HepG2 (cell line): ENCODE measurements around the gene TTC23L. TPM values are rescaled to one million over a fixed set of nuclear protein-coding genes. Genes with fewer than 3 reads are reported as not detected.
A peak's percentile ranks its signal among the peaks of the same experiment; 100 is the strongest.

Experiments used
- BCL6 ChIP-seq: IDR thresholded peaks from 2 replicates; pipeline ENCODE4 v1.6.1; 2016; ENCODE audit warnings: missing genetic modification reagents, missing compliant biosample characterization
- BRD4 ChIP-seq: sonication (generic); formaldehyde crosslinking; IDR thresholded peaks from 2 replicates; pipeline ENCODE4 v1.4.0; 2020; ENCODE audit warnings: missing genetic modification reagents
- FOXA1 ChIP-seq, 2 experiments: fragments of 450-650 bp in 1 of 2; sonication (generic) in 1 of 2; formaldehyde crosslinking in 1 of 2; IDR thresholded peaks; 2 replicates each; pipeline versions ENCODE4 v1.4.0 to v1.6.1; 2016 to 2020; ENCODE audit warnings: missing genetic modification reagents in 1 of 2
- KLF15 ChIP-seq: sonication (generic); formaldehyde crosslinking; IDR thresholded peaks from 2 replicates; pipeline ENCODE4 v1.8.1; 2023; ENCODE audit warnings: borderline replicate concordance, mild to moderate bottlenecking, inconsistent platforms, missing genetic modification reagents, mixed read lengths
- PRPF4 ChIP-seq: fragments of 200-400 bp; formaldehyde crosslinking; IDR thresholded peaks from 2 replicates; pipeline ENCODE4 v1.6.1; 2016; ENCODE audit warnings: low read length, low read depth; ENCODE audit not compliant: poor library complexity, severe bottlenecking
- SMAD9 ChIP-seq: sonication (generic); formaldehyde crosslinking; IDR thresholded peaks from 2 replicates; pipeline ENCODE4 v1.5.1; 2020; ENCODE audit warnings: mild to moderate bottlenecking, missing genetic modification reagents
- SP5 ChIP-seq: IDR thresholded peaks from 2 replicates; pipeline ENCODE4 v1.6.1; 2016; ENCODE audit warnings: low read depth, borderline replicate concordance
- SSRP1 ChIP-seq: IDR thresholded peaks from 2 replicates; pipeline ENCODE4 v1.6.1; 2016; ENCODE audit warnings: control low read depth
- SUZ12 ChIP-seq: fragments of 150-350 bp; IDR thresholded peaks from 2 replicates; pipeline ENCODE4 v1.6.1; 2014; ENCODE audit warnings: low read depth, low read length
- ZBTB1 ChIP-seq: sonication (generic); formaldehyde crosslinking; IDR thresholded peaks from 2 replicates; pipeline ENCODE4 v1.4.0; 2020; ENCODE audit warnings: missing genetic modification reagents, borderline replicate concordance
- ZKSCAN5 ChIP-seq: sonication (generic); formaldehyde crosslinking; IDR thresholded peaks from 2 replicates; pipeline ENCODE4 v1.5.1; 2020; ENCODE audit warnings: mild to moderate bottlenecking, missing genetic modification reagents
- ZNF124 ChIP-seq: sonication (generic); formaldehyde crosslinking; IDR thresholded peaks from 2 replicates; pipeline ENCODE4 v1.4.0; 2020; ENCODE audit warnings: missing genetic modification reagents
- ZNF143 ChIP-seq: sonication (generic); formaldehyde crosslinking; IDR thresholded peaks from 2 replicates; pipeline ENCODE4 v1.4.0; 2020; ENCODE audit warnings: missing genetic modification reagents
- ZNF282 ChIP-seq: fragments of 450-650 bp; IDR thresholded peaks from 2 replicates; pipeline ENCODE4 v1.6.1; 2018; ENCODE audit not compliant: partially characterized antibody
- ZNF430 ChIP-seq: sonication (generic); formaldehyde crosslinking; IDR thresholded peaks from 2 replicates; pipeline ENCODE4 v1.9.0; 2021; ENCODE audit warnings: mild to moderate bottlenecking, missing genetic modification reagents
- ZNF460 ChIP-seq: sonication (generic); formaldehyde crosslinking; IDR thresholded peaks from 2 replicates; pipeline ENCODE4 v1.5.1; 2020; ENCODE audit warnings: missing genetic modification reagents, mild to moderate bottlenecking, borderline replicate concordance
- ZNF564 ChIP-seq: sonication (generic); formaldehyde crosslinking; IDR thresholded peaks from 2 replicates; pipeline ENCODE4 v1.8.1; 2023; ENCODE audit warnings: mild to moderate bottlenecking, missing genetic modification reagents
- ZNF644 ChIP-seq: IDR thresholded peaks from 2 replicates; pipeline ENCODE4 v1.6.1; 2016; ENCODE audit warnings: low read depth
- ZNF724P ChIP-seq: sonication (generic); formaldehyde crosslinking; IDR thresholded peaks from 2 replicates; pipeline ENCODE4 v1.8.0; 2022; ENCODE audit warnings: missing genetic modification reagents, borderline replicate concordance
- ZNF790 ChIP-seq: sonication (generic); formaldehyde crosslinking; IDR thresholded peaks from 2 replicates; pipeline ENCODE4 v1.8.0; 2022; ENCODE audit warnings: missing genetic modification reagents, mild to moderate bottlenecking, borderline replicate concordance
- ZNF879 ChIP-seq: sonication (generic); formaldehyde crosslinking; IDR thresholded peaks from 2 replicates; pipeline ENCODE4 v1.8.1; 2023; ENCODE audit warnings: missing genetic modification reagents
- polyA plus RNA-seq, 8 experiments: library from polyadenylated mRNA; depleted of rRNA in 3 of 8; stranded (reverse) in 7 of 8; unstranded in 1 of 8; fragments of >200 nt; fragmentation: Illumina TruSeq in 4 of 8; extraction: Trizol in 4 of 8; gene quantifications; 2 replicates each; pipeline versions ENCODE4 v1.2.1 to v1.2.3, GENCODE V29; 2011 to 2016; ENCODE audit warnings: low read depth in 4 of 8, missing spikeins in 1 of 8, mixed read lengths in 1 of 8; ENCODE audit not compliant: insufficient read depth in 1 of 8
- total RNA-seq, 5 experiments: library from RNA; depleted of rRNA; stranded (reverse); fragments of >200 nt; fragmentation: Illumina TruSeq; extraction: Trizol; gene quantifications; 2 replicates each; pipeline ENCODE4 v1.2.3, GENCODE V29; 2016; ENCODE audit warnings: low read depth in 1 of 5
- TF ChIP-seq, protein P1 (sequence below): sonication (generic); formaldehyde crosslinking; IDR thresholded peaks from 2 replicates; pipeline ENCODE4 v1.5.0; 2020; ENCODE audit warnings: missing genetic modification reagents
- TF ChIP-seq, protein P2 (sequence below): sonication (generic); formaldehyde crosslinking; IDR thresholded peaks from 2 replicates; pipeline ENCODE4 v1.8.0; 2022; ENCODE audit warnings: mild to moderate bottlenecking, missing genetic modification reagents
- TF ChIP-seq, protein P3 (sequence below): sonication (generic); formaldehyde crosslinking; IDR thresholded peaks from 2 replicates; pipeline ENCODE4 v1.9.0; 2021; ENCODE audit warnings: mild to moderate bottlenecking, missing genetic modification reagents

TTC23L gene
- total and polyA plus RNA-seq, 2 of the 13 experiments (the other 11 are each of a cell fraction or from before 2014, with no cell fraction given), result 0.37 to 1.4 TPM

DNA sequence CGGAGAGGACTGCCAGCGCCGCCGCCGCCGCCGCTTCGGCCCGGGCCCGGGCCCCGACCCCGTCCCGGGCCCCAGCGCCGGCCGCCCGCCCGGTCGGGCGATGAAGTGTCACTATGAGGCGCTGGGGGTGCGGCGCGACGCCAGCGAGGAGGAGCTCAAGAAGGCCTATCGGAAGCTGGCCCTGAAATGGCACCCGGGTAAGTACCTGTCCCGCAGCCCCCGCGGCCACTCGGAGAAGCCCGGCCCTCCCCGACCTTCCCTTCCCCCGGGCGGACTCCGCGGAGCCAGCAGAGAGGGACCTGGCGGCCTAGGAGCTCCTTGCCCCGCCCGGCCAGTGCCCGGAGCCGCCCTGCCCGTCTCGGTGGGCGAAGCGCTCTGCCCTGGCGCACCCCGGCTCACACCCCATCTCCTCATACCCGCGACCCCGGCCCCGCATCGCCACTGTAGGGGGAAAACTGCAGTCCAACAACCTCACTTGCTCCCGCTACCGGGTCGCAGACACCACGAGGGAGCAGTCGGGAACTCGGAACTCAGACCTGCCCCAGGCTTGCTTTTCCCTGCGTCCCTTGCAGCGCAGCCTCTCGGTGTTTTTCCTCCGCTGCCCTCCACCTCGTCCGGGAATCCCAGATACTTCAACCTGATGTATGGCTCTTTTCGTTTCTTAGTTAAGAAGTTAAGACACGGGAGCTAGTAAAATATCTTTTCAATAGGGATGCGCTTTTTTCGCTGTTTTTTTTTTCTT, 90.9 kb downstream of the TTC23L start (continued):
- TF ChIP-seq ZNF644 (CRISPR knock-in tag) (no peak), ZNF460 (no peak), SMAD9 (no peak), SSRP1 (no peak), SUZ12 (no peak), ZNF143 (CRISPR knock-in tag) (no peak), ZNF724P (CRISPR knock-in tag) (peak; percentile 59; the same call in 1 of the 2 replicates), ZNF282 (no peak), FOXA1 (IDR thresholded peaks at IDR 0.05) (no peak), FOXA1 (CRISPR knock-in tag; IDR thresholded peaks at IDR 0.05) (no peak), ZNF124 (CRISPR knock-in tag) (no peak), PRPF4 (no peak), BCL6 (CRISPR knock-in tag) (no peak), KLF15 (CRISPR knock-in tag) (no peak), ZNF790 (CRISPR knock-in tag) (no peak), BRD4 (CRISPR knock-in tag) (0 out of 2 replicates have a peak, but pooled peaks have one; percentile 54), ZNF564 (CRISPR knock-in tag) (0 out of 2 replicates have a peak, but pooled peaks have one; percentile 39), ZBTB1 (CRISPR knock-in tag) (no peak), ZNF430 (CRISPR knock-in tag) (no peak), ZKSCAN5 (CRISPR knock-in tag) (no peak), SP5 (no peak), ZNF879 (CRISPR knock-in tag) (no peak)
- TF ChIP-seq, protein P1, sequence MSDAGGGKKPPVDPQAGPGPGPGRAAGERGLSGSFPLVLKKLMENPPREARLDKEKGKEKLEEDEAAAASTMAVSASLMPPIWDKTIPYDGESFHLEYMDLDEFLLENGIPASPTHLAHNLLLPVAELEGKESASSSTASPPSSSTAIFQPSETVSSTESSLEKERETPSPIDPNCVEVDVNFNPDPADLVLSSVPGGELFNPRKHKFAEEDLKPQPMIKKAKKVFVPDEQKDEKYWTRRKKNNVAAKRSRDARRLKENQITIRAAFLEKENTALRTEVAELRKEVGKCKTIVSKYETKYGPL (CRISPR knock-in tag), result no peak
- TF ChIP-seq, protein P2, sequence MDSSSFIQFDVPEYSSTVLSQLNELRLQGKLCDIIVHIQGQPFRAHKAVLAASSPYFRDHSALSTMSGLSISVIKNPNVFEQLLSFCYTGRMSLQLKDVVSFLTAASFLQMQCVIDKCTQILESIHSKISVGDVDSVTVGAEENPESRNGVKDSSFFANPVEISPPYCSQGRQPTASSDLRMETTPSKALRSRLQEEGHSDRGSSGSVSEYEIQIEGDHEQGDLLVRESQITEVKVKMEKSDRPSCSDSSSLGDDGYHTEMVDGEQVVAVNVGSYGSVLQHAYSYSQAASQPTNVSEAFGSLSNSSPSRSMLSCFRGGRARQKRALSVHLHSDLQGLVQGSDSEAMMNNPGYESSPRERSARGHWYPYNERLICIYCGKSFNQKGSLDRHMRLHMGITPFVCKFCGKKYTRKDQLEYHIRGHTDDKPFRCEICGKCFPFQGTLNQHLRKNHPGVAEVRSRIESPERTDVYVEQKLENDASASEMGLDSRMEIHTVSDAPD (CRISPR knock-in tag), result no peak
- TF ChIP-seq, protein P3, sequence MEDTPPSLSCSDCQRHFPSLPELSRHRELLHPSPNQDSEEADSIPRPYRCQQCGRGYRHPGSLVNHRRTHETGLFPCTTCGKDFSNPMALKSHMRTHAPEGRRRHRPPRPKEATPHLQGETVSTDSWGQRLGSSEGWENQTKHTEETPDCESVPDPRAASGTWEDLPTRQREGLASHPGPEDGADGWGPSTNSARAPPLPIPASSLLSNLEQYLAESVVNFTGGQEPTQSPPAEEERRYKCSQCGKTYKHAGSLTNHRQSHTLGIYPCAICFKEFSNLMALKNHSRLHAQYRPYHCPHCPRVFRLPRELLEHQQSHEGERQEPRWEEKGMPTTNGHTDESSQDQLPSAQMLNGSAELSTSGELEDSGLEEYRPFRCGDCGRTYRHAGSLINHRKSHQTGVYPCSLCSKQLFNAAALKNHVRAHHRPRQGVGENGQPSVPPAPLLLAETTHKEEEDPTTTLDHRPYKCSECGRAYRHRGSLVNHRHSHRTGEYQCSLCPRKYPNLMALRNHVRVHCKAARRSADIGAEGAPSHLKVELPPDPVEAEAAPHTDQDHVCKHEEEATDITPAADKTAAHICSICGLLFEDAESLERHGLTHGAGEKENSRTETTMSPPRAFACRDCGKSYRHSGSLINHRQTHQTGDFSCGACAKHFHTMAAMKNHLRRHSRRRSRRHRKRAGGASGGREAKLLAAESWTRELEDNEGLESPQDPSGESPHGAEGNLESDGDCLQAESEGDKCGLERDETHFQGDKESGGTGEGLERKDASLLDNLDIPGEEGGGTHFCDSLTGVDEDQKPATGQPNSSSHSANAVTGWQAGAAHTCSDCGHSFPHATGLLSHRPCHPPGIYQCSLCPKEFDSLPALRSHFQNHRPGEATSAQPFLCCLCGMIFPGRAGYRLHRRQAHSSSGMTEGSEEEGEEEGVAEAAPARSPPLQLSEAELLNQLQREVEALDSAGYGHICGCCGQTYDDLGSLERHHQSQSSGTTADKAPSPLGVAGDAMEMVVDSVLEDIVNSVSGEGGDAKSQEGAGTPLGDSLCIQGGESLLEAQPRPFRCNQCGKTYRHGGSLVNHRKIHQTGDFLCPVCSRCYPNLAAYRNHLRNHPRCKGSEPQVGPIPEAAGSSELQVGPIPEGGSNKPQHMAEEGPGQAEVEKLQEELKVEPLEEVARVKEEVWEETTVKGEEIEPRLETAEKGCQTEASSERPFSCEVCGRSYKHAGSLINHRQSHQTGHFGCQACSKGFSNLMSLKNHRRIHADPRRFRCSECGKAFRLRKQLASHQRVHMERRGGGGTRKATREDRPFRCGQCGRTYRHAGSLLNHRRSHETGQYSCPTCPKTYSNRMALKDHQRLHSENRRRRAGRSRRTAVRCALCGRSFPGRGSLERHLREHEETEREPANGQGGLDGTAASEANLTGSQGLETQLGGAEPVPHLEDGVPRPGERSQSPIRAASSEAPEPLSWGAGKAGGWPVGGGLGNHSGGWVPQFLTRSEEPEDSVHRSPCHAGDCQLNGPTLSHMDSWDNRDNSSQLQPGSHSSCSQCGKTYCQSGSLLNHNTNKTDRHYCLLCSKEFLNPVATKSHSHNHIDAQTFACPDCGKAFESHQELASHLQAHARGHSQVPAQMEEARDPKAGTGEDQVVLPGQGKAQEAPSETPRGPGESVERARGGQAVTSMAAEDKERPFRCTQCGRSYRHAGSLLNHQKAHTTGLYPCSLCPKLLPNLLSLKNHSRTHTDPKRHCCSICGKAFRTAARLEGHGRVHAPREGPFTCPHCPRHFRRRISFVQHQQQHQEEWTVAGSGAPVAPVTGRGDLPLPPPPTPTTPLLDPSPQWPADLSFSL (CRISPR knock-in tag), result no peak
